CD4-positive, alpha-beta T cell treated with Interleukin-12 subunit alpha and Interleukin-12 subunit beta, for 1 hour (primary cell): Measurements from ENCODE around the gene RUBCNL.
"Not testable (repeated sequence)": the region's sequence is repeated elsewhere in the genome, so short reads cannot be mapped to it uniquely, and the experiment has no call there.

ENCODE experiments used
- DNase-seq: peaks from one replicate; pipeline ENCODE4 v3.0.0-alpha.2; 2020

RUBCNL gene, protein sequence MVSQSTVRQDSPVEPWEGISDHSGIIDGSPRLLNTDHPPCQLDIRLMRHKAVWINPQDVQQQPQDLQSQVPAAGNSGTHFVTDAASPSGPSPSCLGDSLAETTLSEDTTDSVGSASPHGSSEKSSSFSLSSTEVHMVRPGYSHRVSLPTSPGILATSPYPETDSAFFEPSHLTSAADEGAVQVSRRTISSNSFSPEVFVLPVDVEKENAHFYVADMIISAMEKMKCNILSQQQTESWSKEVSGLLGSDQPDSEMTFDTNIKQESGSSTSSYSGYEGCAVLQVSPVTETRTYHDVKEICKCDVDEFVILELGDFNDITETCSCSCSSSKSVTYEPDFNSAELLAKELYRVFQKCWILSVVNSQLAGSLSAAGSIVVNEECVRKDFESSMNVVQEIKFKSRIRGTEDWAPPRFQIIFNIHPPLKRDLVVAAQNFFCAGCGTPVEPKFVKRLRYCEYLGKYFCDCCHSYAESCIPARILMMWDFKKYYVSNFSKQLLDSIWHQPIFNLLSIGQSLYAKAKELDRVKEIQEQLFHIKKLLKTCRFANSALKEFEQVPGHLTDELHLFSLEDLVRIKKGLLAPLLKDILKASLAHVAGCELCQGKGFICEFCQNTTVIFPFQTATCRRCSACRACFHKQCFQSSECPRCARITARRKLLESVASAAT

DNA sequence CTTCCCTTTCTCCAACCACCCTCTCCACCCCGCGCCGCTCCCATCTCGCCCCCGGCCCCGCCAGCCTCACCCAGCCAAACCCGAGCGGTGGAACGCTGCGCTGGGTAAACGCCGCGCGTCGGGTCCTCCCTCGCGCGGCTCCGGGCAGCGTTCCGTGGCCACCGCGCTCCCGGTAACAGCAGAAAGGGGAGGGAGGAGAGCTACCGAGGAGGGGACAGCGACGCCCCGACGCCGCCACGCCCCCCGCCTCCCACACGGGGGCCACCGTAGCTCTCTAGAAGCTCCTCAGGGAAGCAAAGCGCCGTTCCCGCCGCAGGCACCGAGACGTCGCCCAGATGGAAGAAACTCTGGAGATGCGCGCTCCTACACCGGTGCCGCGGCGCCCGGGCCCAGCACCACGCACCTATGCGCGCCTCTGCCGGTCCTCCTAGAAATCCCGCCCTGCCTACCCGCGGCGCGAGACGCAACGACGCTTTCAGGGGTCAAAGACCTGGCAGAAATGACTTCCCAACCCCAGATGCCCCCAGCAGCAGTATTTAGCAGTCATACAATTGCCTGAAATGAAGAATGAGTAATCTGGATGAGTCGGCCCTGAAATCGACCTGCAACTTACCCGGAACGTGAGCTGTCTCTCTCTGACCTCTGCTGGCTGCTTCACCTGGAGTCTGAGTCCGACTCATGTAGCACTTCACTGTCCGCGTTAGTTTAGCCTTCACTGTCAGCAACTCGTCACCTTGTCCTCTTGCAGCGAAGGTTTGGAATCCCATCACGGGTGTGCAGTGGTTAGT lies at the start of gene RUBCNL:
Gene RUBCNL (minus strand): TSS at position 189 of the 788 bp plus-strand sequence. CDS start 14,777 bp downstream, outside the sequence.
- no peak for DNase-seq

GRCh38 chr13:46429558-46429957 lies 42.5 kb upstream of the RUBCNL start:
- DNase-seq, result not testable (repeated sequence)

DNA sequence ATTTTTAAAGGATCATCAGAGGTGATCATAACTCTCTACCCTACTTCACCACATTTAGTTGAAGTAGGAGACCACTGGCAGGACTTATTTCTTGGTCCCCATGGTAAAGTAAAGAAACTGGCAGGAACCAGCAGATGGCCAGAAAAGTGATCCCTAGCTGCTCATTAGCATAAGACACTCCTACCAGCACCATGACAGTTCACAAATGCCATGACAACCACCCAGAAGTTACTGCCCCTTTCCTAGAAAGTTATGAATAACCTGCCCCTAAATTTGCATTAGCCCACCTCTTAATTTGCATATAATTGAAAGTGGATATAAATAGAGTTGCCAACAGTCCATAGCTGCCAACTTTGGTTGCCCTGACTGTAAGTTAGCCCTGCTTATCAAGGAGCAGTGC lies 18.4 kb upstream of the RUBCNL start:
- DNase-seq, result no peak

DNA sequence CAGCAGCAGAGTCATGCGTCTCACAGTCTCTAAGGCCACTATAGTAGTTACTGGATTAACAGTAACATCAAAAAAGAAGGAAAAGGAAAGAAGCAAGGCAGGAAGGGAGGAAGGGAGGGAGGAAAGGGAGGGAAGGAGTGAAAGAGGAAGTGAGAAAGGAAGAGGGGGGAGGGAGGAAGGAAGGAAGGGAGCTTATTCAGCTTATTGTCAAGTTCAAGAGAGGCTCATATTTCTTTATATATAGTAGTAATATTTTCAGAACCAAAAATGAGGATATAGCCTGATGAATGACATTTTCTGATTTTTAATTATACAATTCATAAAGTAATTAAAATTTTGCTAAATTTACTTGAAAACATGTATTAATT lies 17.7 kb upstream of the RUBCNL start:
- no peak for DNase-seq

GRCh38 chr13:46403851-46404732 lies 17.0 kb upstream of the RUBCNL start:
- DNase-seq, result no peak

- DNase-seq, result no peak
Measured at GRCh38 chr13:46402178-46402577, 15.1 kb upstream of the RUBCNL start.

GRCh38 chr13:46401432-46401831 lies 14.4 kb upstream of the RUBCNL start:
- no peak for DNase-seq

DNA sequence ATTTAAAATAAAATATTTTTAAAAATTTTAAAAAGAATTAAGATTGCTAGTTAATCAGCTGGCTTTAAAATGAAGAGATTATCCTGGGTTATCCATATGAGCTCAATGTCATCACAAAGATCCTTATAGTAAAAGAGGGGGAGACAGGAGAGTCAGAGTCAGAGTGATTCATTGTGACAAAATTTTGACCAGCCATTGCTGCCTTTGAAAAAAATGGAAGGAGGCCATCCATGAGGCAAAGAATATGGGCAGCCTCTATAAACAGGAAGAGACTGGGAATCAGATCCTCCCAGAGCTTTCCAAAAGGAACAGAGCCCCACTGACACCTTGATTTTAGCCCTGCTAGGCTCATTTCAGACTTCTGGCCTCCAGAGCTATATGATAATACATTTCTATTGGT lies 9.3 kb upstream of the RUBCNL start:
- DNase-seq, result no peak

GRCh38 chr13:46392967-46393366 lies 5.9 kb upstream of the RUBCNL start:
- no peak for DNase-seq

DNA sequence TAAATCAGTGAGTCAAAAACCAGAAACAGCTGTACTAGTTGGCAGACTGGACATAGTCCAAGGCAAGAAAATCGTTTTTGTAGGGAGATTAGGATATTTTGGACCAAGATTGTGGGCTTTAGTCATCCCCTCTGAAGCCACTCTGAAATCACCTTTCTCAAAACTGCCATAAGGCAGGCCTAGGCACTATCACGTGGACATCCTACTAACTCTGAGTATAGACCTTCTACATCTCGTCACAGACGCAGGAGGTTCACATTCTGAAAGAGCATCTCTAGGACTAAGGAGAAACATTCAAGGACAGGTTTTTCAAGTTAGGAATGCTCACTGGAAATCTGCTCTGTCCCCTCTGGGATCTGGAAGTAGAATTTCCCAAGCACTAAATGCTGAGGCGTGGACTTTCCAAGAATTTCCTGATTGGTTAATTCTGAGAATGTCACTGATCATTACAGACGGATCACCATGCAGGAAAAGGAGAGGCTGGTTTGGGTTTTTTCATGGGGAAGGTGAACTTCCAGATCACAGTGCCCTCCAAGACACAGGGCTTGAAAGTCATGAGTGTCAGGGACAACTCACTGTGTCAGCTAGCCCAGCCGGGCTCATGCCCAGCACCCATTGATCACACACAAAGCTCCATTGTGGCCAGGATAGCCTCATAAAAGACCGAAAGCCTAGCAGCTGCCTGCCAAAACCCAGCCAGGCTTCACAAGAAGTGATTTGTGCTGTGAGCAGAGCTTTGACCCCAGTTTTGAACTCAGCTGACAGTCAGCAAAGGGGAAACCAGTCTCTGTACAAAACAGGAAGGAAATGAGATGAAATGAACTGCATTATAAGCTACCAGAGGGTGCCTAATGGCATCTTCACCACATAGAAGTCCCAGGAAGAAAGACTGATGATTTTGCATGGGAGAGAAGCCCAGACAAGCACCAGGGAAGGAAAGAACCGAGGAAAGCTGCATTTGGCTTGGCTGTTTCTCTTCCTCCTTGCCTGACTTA lies 2.7 kb upstream of the RUBCNL start:
- DNase-seq, result no peak

DNA sequence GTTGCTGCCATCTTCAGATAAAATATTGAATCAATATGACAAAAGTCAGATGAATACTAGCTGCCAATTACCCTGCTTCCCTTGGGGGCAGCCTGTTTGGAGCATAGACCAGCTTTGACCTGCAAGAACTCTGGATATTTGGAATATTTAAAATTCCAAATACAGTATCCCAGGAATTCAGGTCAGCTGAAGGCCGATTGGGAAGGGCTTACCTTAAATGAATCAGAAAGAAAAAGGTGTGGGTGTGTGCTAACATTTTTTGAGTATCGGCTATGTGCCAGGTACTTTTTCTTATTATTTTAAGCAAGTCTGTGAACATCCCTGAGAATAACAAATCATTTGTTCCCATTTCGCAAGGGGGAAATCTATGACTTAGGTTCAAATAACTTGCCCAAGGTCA lies 1.8 kb upstream of the RUBCNL start:
- DNase-seq, result no peak

- DNase-seq, result no peak
Measured at GRCh38 chr13:46388308-46388707, 1.3 kb upstream of the RUBCNL start.

- no peak for DNase-seq
Measured at GRCh38 chr13:46386392-46387063, 524 bp downstream of the RUBCNL start.

DNA sequence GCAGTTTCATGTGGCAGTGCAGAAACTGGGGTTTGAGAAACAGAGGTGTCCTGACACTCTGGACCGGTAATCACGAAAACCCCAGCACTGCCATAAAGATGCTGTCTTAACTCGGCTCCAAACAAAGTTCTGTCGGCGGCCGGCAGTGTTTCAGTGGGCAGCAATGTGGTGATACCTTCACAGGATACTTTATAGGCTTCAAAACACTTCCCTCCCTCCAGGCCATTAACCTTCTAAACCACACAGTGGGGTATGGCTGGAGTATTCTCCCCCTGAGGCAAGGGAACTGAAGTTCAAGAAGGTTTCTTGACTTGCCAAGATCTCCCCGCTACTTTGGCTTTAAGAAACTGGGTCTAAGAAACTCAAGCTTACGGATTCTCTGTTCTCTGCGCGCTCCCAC lies 1.1 kb downstream of the RUBCNL start:
- DNase-seq, result no peak

DNA sequence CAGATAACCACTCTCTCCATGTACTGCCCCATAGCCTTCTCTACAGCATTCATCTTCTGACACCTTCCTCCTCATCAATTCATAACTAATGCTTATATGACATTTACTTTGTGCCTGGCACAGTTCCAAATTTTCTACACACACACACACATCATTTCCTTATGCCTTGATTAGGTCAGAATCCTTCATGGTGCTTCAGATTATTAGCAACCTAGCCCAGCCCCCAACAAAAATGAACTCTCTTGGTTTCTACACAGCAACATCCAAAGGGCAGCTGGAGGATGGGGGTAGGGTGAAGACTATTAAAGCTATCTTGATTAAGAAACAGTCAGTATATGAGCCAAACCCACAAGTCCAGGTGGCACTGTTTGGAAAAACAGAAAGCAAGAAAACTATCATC lies 3.7 kb downstream of the RUBCNL start:
- no peak for DNase-seq

GRCh38 chr13:46382224-46382623 lies 4.8 kb downstream of the RUBCNL start:
- no peak for DNase-seq

DNA sequence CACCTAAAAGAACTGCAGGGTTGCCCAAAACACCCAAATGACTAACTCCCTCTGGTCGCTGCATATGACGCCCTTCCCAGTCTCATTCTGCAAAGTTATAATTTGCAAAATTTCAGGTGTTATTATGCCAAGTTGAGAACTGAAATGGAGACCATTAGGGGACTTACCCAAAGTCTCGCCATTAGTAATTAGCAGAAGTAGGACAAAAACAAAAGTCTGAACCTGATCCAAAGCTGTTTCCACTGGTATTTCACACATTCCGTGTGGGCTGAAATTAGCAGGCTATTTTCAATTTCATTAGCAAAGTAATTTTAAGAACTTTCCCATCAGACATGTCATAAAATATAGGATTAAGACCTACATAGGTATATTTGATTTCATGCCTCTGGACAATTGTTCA lies 6.8 kb downstream of the RUBCNL start:
- no peak for DNase-seq

DNA sequence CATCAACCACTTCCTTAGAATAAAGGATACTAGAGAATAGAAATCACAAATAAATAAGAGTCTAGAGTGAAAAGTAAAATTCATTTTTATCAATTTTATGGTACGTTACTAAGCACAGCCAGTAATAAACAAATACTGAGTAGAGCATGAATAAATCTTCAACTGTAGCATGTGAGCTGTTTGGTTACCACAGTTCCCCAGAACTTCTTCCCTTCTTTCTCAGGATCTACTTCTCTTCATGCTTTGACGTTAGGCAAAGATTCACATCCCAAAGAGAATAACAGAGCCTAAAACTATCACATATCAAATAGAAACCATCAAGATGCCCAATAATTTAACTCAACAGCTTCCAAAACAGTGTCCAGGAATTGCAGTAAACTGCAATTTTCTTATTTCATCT lies 7.4 kb downstream of the RUBCNL start:
- DNase-seq, result no peak

DNA sequence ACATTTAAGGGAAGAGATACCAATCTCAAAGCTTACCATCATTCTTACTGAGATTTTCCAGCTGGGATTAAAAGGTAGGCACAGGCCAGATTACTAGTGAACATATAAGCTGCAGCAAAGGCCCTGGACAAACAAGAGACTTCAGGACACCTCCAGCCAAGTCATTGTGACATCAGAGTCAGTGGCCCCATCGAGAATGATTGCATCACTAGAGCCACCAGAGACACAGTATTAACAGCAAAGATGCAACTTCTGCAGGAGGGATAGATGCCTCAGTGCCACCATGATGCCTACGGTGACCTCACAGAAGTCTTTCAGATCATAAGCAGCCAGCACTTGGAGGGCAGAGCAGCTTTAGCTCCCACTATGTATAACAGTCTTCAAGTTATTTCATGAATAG lies 8.6 kb downstream of the RUBCNL start:
- no peak for DNase-seq

DNA sequence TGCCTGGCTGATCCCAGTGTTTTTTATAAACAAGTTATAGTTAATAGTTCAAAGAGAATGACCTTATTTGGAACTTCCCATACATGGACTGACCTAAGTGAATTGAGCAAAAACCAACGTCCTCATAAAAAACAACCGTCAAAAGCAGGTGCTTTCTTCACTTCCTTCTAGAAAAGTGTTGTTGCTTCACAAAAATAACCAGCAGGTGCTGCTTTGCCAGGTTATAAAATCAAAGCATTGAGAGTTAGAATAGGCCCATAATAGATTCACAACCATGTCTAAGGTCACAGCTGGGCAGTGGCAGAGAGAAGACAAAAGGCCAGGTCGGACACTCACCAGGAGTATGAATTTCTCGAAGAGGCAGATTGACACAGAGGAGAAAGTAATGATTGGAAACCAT lies 9.5 kb downstream of the RUBCNL start:
- no peak for DNase-seq

DNA sequence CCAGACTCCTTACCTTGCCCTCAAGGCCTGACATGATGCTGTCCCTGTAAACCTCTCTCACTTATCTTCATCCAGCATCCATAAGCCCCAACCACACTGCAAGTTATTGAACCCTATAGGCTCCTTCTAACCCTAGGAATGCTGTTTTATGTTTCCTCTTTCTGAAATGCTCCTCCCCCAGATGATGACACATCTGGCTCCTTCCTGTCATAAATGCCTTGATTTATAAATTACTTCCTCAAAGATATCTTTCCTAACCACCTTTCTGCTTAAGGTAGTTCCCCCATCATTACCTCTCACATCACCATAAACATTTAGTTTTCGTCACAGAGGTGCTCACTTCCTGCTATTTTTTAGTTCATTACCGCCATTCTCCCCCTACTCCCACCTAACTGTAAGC lies 12.3 kb downstream of the RUBCNL start:
- DNase-seq, result no peak
